ENCODE results near the gene HDAC4.
"Not testable (repeated sequence)": the region's sequence is repeated elsewhere in the genome, so short reads cannot be mapped to it uniquely, and the experiment has no call there.

The HDAC4 gene

DNA sequence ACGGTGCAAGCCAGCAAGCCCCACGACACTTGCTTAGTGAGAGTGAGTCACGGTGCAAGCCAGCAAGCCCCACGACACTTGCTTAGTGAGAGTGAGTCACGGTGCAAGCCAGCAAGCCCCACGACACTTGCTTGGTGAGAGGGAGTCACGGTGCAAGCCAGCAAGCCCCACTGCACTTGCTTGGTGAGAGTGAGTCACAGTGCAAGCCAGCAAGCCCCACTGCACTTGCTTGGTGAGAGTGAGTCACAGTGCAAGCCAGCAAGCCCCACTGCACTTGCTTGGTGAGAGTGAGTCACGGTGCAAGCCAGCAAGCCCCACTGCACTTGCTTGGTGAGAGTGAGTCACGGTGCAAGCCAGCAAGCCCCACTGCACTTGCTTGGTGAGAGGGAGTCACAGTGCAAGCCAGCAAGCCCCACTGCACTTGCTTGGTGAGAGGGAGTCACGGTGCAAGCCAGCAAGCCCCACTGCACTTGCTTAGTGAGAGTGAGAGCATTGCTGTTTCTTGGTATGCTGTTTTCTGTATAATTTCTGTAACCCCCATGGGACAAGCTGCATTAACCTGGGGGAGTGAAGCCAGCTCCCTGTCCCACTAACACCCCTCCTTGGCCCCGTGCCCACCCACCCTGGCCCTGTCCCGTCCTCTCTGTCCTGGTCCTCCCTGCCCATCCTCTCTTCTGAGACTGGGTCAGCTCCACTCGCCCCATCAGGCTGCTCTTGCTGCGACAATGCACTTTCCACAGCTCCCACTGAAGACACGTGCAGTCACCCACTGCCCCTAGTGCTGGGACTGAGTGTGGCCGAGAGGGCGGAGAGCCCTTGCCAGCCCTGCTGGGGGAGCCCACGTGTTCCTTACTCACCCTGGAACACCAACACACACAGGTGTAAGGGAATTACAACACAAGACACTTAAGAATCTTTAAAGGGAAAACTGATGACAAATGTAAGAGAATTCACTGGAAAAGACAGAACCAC lies 331.2 kb downstream of the HDAC4 start:
- not testable (repeated sequence) for ATAC-seq

DNA sequence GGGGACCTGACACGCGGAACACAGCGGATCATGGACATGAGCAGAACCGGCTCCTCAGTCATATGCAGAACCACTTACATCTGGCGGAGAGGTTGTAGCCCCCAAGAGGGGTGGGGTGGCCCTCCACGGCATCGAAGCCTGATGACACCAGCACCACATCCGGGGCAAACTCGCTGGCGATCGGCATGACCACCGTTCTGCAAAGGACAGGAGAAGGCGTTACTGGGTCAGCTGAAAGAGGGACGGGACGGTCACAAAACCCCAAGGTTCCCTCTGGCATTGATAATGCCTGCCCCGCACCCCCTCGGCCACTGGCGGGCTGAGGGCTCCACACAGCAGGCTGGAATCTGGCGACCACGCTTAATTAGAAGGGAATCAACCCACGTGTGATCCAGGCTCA lies 332.4 kb downstream of the HDAC4 start:
- no peak for ATAC-seq

- ATAC-seq, result no peak
Measured at GRCh38 chr2:239067196-239067865, 333.5 kb downstream of the HDAC4 start.

DNA sequence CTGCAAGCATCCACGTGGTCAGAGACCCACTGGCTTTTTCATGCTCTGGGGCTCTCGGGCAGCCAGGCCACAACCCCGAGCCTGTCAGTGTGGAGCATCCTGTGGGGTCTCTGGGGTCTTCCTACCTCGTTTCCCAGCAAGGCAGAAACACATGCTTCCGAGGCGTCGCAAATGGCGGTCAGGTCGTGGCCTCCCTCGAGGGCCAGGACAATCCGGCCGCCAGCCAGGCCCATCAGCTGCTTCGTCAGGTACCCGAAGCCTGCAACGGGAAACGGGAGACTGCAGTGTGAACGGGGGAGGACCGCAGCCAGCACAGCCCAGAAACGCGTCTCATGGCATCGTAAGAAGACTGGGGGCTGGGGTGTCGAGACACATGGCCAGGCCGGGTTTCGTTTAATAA lies 334.2 kb downstream of the HDAC4 start:
- no peak for ATAC-seq

DNA sequence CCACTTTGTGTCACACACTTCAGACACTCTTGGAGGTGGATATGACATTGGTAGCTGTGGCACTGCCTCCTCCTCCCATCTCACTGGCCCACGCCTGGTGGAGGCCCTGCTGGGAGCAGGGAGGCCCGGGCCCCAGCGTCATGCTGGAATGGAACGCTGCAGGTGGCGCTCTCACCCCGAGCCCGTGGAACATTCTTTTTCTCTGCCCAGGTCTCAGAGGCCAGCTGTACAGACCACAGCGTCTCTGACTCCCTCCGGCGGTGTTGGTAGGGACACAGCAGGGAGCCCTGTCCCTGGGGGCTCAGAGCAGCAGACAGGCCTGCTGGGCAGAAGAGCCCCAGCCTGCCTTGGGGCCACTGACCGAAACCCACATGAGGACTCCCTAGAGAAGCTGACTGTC lies 334.9 kb downstream of the HDAC4 start:
- no peak for ATAC-seq

DNA sequence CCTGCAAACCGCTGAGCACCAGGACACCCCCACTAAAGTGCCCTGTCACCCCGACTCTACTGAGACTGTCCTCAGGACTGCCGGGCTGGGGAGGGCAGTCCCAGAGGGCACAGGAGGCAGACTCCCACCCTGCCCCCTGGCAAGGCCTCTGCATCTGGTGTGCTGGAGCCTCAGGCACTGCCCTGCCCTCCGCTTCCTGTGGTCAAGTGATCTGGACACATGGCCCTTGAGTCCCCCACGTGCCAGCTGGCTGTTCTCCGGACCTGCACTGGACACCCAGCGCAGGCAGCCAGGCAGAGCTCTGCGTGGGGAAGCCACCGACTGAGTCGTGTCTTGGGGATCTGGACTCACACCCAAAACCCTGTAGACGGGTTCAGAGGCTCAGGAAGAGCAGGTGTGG lies 335.3 kb downstream of the HDAC4 start:
- no peak for ATAC-seq

DNA sequence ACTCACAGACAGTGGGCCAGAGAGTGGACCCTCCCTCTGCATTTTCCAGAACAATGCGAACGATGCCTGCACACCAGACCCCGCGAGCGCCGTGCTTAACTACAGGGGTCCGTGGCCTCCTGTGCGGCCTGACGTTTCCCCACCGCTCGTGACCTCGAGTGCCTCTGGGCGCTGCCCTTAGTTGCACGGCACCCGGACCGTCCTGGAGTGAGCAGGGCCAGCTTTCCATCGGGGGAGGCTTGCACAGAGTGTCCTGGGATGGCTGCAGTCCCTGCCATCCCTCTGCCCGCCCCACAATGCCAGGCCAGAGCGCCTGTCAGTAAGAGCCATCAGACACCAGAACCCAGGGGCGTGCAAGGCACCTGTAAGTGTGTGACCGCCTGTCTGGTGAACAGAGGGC lies 335.9 kb downstream of the HDAC4 start:
- ATAC-seq, result no peak

DNA sequence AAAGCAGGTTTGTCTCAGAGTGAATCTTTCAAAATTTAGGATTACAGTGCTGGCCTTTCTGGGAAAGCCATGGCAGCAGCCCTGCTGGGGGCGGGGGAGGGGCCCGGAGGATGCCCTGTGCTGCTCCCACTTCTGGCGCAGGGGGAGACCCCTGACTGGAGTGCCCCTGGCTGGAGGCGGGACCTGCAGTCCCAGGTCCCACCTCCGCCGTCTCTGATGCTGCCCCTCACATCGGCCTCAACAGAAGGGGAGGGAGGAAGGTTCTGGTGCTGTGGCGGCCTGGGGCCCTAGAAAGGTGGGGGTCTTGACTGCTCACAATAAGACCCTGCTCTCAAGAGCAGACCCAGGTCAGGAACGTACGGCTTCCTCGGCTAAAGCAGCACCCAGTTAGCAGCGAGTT lies 336.6 kb downstream of the HDAC4 start:
- no peak for ATAC-seq

GRCh38 chr2:239062743-239063142 lies 338.1 kb downstream of the HDAC4 start:
- ATAC-seq, result no peak

DNA sequence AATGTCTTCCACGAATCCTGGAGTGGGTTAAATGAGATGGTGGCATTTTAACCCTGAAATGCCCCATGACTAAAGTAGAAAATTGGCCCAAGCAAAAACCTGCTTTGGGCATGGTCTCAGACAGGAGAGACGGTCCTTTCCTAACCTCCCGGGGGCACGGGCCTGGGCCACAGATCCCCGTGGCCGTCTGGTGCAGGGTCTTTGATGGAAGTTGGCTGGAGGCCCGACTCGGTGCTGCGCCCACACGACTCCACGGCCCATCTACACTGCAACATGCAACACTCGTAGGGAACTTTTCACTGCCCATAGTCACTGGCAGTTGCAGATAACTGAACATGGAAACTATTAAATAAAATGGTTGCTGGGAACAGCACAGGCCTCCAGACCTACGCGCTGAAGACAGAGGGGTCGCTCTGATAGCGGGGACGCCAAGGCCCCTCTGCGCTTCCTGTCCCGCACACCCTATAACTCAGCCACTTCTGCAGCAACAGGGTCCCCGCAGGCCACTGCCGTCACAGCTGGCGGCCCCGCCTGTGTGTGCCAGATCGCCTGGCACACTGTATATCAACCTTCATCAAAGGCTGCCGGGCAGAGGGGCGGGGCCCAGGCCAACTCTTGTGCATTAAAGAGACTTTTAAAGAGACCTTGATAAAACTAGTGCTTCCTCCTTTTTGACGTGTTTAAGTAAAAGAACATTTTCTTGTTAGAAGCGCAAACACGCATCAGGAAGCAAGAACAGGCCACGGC lies 338.8 kb downstream of the HDAC4 start:
- no peak for ATAC-seq

DNA sequence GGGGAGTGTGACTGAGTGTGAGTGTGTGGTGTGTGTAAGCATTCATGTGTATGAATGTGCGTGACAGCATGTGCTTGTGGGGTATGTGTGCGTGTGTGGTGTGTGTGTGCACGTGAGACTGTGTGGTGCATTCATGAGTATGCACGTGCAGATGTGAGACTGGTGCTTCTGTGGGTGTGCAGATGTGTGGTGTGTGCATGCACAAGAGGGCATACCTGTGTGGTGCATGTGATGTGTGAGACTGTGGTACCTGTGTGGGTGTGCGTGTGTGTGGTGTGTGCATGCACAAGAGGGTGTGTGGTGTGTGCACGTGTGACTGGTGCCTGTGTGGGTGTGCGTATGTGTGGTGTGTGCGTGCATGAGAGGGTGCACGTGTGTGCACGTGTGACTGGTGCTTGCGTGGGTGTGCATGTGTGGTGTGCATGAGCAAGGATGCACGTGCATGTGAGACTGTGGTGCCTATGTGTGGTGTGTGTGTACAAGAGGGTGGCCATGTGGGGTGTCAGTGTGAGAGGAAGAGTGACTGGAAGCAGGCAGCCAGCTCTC lies 339.6 kb downstream of the HDAC4 start:
- ATAC-seq, result no peak

DNA sequence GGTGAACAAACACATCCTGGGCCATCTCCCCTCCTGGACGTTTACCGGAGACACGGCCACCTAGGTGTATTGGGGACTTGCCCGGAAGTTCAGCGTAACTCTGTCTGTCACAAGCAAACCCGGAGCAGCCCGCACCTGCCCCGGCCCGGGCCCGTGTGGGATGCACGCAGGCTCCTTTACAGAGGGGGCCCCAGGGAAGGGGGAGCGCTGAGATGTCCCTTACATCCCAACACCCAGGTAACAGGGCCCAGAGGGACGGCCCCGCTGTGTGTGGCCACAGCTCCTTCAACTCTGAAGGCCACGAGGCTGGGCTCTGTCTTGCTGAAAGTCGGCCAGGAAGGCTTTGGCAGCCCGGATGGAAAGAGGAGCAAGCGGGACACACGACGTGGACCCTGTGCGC lies 340.1 kb downstream of the HDAC4 start:
- ATAC-seq, result no peak

GRCh38 chr2:239059854-239060253 lies 341.0 kb downstream of the HDAC4 start:
- ATAC-seq, result no peak

- ATAC-seq, result no peak
Measured at GRCh38 chr2:239058766-239059165, 342.1 kb downstream of the HDAC4 start.

GRCh38 chr2:239057533-239057932 lies 343.3 kb downstream of the HDAC4 start:
- ATAC-seq, result no peak

DNA sequence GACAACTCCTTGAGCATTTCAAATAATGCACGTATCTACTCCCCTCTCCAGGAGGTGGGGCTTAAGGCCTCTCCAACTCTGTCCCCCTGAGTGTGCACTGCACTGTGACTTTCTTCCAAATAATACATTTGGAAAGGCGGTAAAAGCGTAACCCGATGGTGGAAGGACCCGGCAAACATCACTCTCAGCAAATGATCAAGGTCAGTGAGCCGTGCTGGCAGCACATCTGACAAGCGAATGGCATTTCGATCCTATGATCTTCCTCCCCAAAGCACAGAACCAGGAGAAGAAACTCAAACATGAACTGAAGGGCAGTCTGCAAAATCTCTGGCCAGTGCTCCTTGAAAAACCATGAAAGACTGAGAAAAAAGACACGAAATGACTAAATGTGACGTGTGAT lies 344.2 kb downstream of the HDAC4 start:
- ATAC-seq, result no peak

- no peak for ATAC-seq
Measured at GRCh38 chr2:239055756-239056493, 344.9 kb downstream of the HDAC4 start.

- ATAC-seq, result no peak
Measured at GRCh38 chr2:239054921-239055320, 345.9 kb downstream of the HDAC4 start.

GRCh38 chr2:239053801-239054503 lies 346.9 kb downstream of the HDAC4 start:
- ATAC-seq, result no peak

DNA sequence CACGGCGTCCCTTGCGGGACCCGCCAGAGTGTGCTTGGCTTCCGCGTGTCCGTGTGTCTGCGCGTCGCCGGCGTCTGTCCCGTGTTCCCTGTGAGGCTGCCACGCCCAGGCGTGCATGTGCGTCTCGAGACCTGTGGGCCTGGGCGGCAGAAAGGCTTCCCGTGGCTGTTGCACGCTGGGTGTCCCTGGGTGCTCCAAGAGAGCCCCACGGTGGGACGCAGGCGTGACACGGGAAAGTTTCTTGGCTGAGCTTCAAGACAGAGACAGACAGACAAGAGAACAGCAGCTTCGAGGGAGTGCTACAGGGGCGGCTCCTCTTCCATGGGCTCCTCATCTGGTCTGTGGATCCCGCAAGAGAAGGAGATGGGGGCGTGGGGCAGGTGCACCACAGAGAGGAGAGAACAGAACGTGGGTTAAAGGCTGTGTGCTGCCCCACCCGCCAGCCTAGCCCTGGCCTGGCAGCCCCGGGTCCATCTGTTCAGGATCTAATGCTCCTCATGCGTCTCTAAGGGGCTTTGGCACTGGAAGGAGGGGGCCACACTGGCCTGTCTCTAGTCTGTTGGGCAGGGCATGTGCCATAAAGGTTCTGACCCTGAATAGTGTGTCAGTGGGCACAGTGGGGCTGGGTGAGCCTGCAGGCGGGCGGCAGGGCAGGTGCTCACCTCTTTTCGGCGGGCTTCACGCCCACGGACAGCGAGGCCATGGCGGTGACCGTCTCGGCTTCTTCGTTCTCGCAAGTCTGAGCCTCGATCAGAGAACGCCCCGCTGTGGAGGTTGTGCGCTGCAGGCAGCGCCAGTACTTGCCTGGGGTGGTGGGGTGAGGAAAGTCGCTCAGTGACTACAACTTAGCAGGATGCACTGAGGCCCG lies 347.8 kb downstream of the HDAC4 start:
- ATAC-seq, result no peak

Measured in activated CD4-positive, CD25-positive, alpha-beta regulatory T cell treated with anti-CD3 and anti-CD28 coated beads, Interleukin-2, amount 50 U/mL, for 24 hours (primary cell).